Mucosa of descending colon (tissue), 3 donors: ENCODE results near the gene SLC25A43. TPM values are rescaled to one million over a fixed set of nuclear protein-coding genes. Genes with fewer than 3 reads are reported as not detected.

Source experiments
- ATAC-seq: fragments of 200-7000 bp; cut with Tn5 transposase; one replicate; pipeline ENCODE4 v1.9.1; 2020; ENCODE audit warnings: mild to moderate bottlenecking, moderate library complexity
- DNase-seq, 3 donors: peaks; one replicate each; pipeline ENCODE4 v3.0.0-alpha.2; 2020
- H3K36me3 ChIP-seq: fragments of 200-600 bp; one replicate; pipeline ENCODE4 v1.8.0; 2021; ENCODE audit warnings: low read depth, mild to moderate bottlenecking
- H3K4me1 ChIP-seq: fragments of 200-600 bp; one replicate; pipeline ENCODE4 v1.8.0; 2021; ENCODE audit warnings: low read depth, mild to moderate bottlenecking
- H3K4me3 ChIP-seq: fragments of 200-600 bp; one replicate; pipeline ENCODE4 v1.8.0; 2021; ENCODE audit warnings: mild to moderate bottlenecking
- H3K9me3 ChIP-seq: fragments of 200-600 bp; one replicate; pipeline ENCODE4 v1.8.0; 2021; ENCODE audit warnings: mild to moderate bottlenecking
- intact Hi-C, 2 donors: fragments of 100-400 bp; cut with DNase I in 1 of 2; cut with micrococcal nuclease in 1 of 2; formaldehyde crosslinking; loops; one replicate each; pipeline versions ENCODE4 v1.11.0 to v1.11.1; 2022; cut with DNase I, micrococcal nuclease
- total RNA-seq, 3 donors: library from RNA; stranded (reverse); fragmentation: NEBNext Ultra II Directional in 2 of 3; extraction: Animal tissue kit (Norgen Biotek cat#: 25700) in 2 of 3; gene quantifications; one replicate each; pipeline versions ENCODE4 v1.2.1 to v1.2.4, GENCODE V29; 2021 to 2023
- TF ChIP-seq, protein P1 (sequence below): fragments of 200-600 bp; IDR thresholded peaks from one replicate; pipeline ENCODE4 v1.8.0; 2022; ENCODE audit warnings: antibody characterized with exemption, mild to moderate bottlenecking
- donor health status: DM: no; HTN: no; CAD: no; lungs with moderate emphysema.
- donor health status: DM: no; HTN: no; CAD: no.
- donor health status: DM: no; HTN: yes; CAD: no.

The SLC25A43 gene
- total RNA-seq, 3 donors from 2014 or later = 19.3 to 31.2 (median 23.3) TPM

DNA sequence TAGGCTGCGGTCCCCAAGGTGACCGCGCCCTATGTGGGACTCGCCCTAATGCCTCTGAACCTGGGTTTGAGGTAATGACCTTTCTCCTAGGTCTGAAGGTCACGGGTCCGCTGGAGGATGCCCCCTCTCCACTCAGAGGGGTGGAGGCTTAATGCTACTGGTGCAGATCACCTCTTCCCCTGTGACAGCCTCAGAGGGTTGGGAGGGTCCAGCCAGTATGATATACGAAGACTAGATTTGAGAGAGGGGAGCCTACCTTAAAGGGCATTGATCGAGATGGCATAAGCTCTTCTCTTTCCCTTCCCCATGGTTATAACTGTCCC lies 70.1 kb downstream of the SLC25A43 start:
- TF ChIP-seq, protein P1, sequence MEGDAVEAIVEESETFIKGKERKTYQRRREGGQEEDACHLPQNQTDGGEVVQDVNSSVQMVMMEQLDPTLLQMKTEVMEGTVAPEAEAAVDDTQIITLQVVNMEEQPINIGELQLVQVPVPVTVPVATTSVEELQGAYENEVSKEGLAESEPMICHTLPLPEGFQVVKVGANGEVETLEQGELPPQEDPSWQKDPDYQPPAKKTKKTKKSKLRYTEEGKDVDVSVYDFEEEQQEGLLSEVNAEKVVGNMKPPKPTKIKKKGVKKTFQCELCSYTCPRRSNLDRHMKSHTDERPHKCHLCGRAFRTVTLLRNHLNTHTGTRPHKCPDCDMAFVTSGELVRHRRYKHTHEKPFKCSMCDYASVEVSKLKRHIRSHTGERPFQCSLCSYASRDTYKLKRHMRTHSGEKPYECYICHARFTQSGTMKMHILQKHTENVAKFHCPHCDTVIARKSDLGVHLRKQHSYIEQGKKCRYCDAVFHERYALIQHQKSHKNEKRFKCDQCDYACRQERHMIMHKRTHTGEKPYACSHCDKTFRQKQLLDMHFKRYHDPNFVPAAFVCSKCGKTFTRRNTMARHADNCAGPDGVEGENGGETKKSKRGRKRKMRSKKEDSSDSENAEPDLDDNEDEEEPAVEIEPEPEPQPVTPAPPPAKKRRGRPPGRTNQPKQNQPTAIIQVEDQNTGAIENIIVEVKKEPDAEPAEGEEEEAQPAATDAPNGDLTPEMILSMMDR = no peak
- Histone ChIP-seq H3K4me1 (no peaks in the 10 kb centered on the region), H3K36me3 (no peaks in the 10 kb centered on the region)

DNA sequence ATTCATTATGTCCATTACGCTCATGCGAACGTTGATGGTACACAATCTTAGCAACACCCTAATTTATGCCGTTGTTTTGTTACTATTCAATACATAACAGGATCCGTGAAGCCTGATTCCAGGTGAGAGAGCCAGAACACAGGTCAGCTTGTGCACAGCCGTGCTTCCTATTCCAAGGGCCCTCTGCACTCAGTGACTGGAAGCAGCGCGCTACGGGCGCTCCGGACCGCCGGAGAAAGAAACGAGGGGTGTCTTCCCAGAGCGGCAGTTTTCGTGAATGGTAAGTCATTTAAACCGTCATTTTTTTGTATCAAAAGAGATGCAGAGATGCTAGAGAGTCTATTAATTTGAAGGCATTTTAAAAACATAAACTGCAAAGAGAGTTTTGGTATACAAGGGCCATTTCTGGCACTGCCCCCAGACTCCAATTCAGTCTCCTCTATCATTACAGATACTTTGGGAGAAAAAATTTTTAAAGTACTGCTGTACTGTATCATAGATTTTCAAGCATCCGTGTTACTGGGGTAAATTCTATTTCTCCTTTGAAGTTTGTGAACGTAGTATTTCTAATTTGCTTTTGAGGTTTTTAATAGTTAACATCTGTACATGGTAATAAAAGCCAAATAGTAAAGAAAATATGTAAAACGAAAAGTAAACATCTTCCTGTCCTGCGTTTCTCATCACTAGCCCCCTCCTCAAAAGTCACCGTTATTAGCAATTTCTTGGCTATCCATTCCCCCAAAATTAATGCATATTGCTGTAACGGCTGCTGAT lies 75.7 kb downstream of the SLC25A43 start:
- TF ChIP-seq, protein P1 = no peak
- no peak for DNase-seq
- ATAC-seq = no peak
- Histone ChIP-seq H3K9me3 (no peaks in the 10 kb centered on the region), H3K36me3 (no peaks in the 10 kb centered on the region), H3K4me3 (no peak overlapping the region), H3K4me1 (peaks cover 3% of the 10 kb centered on the region)
- intact Hi-C loops = no loop called here

More for the DNA sequence above, 70.1 kb downstream of the SLC25A43 start:
- intact Hi-C loops = no loop called here
- ATAC-seq (no peak), DNase-seq (no peak)
- no peaks in the 10 kb centered on the region for H3K9me3 ChIP-seq
- no peak overlapping the region for H3K4me3 ChIP-seq

DNA sequence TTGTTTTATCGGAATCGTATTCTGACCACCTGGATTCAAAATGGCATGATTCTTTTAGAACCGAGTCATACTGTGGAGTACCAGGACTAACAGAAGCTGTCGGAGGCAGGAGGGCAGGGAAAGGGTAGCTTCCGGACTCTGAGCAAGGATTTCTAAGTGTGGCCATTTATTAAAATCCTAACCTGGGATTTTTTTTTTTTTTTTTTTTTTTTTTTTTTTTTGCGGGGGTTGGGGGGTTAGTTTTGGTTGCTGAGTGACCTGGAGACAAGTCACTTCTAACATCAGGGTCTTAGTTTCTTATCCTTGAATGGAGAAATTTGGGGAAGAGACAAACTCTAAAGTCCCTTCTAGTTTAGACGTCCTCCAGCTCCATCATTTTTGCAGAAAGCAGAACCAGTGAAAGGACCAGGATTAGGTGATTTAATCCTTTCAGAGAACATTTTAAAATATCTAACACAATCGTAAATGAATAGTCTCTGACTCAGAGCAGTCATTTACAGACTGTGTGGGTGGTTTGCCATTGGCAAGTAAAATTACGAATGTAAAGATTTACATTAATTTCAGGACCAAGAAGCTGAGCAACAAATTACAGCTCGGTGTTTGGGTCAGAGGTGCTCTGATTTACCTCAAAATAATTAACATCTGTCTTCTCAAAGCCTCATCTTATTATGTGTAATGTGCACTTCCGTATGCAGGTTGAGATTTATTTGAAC lies 76.4 kb downstream of the SLC25A43 start:
- TF ChIP-seq, protein P1 = no peak
- H3K4me1 ChIP-seq = peaks cover 3% of the 10 kb centered on the region
- no peaks in the 10 kb centered on the region for H3K36me3 ChIP-seq
- ATAC-seq = no peak
- intact Hi-C loops = no loop called here
- DNase-seq = no peak
- no peaks in the 10 kb centered on the region for H3K9me3 ChIP-seq
- no peak overlapping the region for H3K4me3 ChIP-seq

DNA sequence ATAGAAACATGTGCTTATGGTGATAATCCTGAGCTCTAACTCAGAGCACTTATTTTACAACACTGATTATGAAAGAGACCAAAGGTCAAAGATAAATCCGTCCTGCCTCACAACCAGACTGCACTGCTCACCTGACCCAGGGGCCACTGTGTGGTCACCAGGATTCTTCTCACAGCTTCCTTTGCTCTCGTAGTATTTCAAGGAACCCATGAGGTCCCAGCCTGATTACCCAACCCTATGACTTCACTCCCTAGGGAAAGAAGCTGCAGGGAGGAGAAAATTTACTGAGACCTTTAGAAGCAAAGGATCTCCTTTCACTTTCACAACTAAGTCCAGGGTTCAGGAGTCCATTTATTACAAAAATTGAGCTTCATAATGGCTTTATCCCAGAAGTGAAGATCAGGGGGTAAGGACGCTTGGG lies 78.7 kb downstream of the SLC25A43 start:
- DNase-seq (peak in 1 of 3 donors; percentile 54), ATAC-seq (peak; percentile 89)
- TF ChIP-seq, protein P1 = no peak
- Histone ChIP-seq H3K4me1 (peaks cover 3% of the 10 kb centered on the region), H3K4me3 (no peak overlapping the region), H3K9me3 (no peaks in the 10 kb centered on the region), H3K36me3 (no peaks in the 10 kb centered on the region)
- intact Hi-C loops = no loop called here

DNA sequence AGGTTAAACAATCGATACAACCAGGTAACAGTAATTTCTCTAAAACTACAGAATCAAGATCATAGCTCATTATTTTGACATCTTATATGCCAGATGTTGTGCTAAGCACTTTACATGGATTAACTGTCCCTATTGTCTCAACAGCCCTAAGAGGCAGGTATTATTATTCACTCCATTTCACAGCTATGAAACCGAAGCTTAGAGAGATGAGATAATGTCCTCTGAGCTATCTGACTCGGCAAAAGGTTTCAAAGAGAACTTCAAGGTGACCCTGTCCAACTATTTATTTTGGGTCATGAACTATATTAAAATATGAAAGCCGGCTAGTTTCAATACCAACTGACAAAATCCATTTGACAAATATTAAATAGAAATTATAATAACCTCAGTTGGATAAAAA lies 79.4 kb downstream of the SLC25A43 start:
- intact Hi-C loops = no loop called here
- no peak overlapping the region for H3K4me3 ChIP-seq
- H3K9me3 ChIP-seq = no peaks in the 10 kb centered on the region
- DNase-seq (no peak), ATAC-seq (no peak)
- no peaks in the 10 kb centered on the region for H3K36me3 ChIP-seq
- TF ChIP-seq, protein P1 = no peak
- peaks cover 3% of the 10 kb centered on the region for H3K4me1 ChIP-seq
